Left ventricle myocardium inferior (tissue), 1 donor: ENCODE data around the gene TOP1. TPM values are rescaled to one million over a fixed set of nuclear protein-coding genes. Genes with fewer than 3 reads are reported as not detected.

ENCODE experiments used
- DNase-seq: peaks from one replicate; pipeline ENCODE4 v3.0.0-alpha.2; 2020
- H3K27ac ChIP-seq: fragments of 200-600 bp; replicated peaks from 2 replicates; pipeline ENCODE4 v1.8.0; 2021
- H3K27me3 ChIP-seq: fragments of 200-600 bp; 2 replicates; pipeline ENCODE4 v1.8.0; 2021; ENCODE audit warnings: low read depth
- H3K36me3 ChIP-seq: fragments of 200-600 bp; 2 replicates; pipeline ENCODE4 v1.8.0; 2021
- H3K4me1 ChIP-seq: fragments of 200-600 bp; 2 replicates; pipeline ENCODE4 v1.8.0; 2021
- H3K4me3 ChIP-seq: fragments of 200-600 bp; 2 replicates; pipeline ENCODE4 v1.8.0; 2021; ENCODE audit warnings: mild to moderate bottlenecking, moderate library complexity
- H3K9me3 ChIP-seq: fragments of 200-600 bp; replicated peaks from 2 replicates; pipeline ENCODE4 v1.8.0; 2021
- CTCF ChIP-seq: fragments of 200-600 bp; IDR thresholded peaks from 2 replicates; pipeline ENCODE4 v1.8.0; 2021; ENCODE audit warnings: antibody characterized with exemption, mild to moderate bottlenecking, borderline replicate concordance
- intact Hi-C: fragments of 100-400 bp; cut with micrococcal nuclease; formaldehyde crosslinking; loops from one replicate; pipeline ENCODE4 v1.11.0; 2022
- total RNA-seq: library from RNA; stranded (reverse); fragmentation: NEBNext Ultra II Directional; extraction: Animal tissue kit (Norgen Biotek cat#: 25700); gene quantifications from one replicate; pipeline ENCODE4 v1.2.1, GENCODE V29; 2021
- donor health status: DM: no; HTN: yes; CAD: no; lungs with severe emphysema.

TOP1 gene
- total RNA-seq, 1 donor from 2014 or later: 23.9 TPM

GRCh38 chr20:41049451-41049850 is 20.8 kb downstream of the TOP1 start:
- intact Hi-C loops: no loop called here
- no peaks in the 10 kb centered on the region for H3K36me3 ChIP-seq
- no peak overlapping the region for H3K4me3 ChIP-seq
- no peaks in the 10 kb centered on the region for H3K27me3 ChIP-seq
- no peak for DNase-seq
- peak overlapping the region; percentile 34 for H3K27ac ChIP-seq
- peaks cover 100% of the 10 kb centered on the region for H3K4me1 ChIP-seq
- TF ChIP-seq CTCF: no peak
- no peaks in the 10 kb centered on the region for H3K9me3 ChIP-seq

GRCh38 chr20:41050361-41051008 is 21.9 kb downstream of the TOP1 start:
- Histone ChIP-seq H3K27ac (peak overlapping the region; percentile 31), H3K4me3 (no peak overlapping the region), H3K27me3 (no peaks in the 10 kb centered on the region), H3K36me3 (no peaks in the 10 kb centered on the region), H3K9me3 (no peaks in the 10 kb centered on the region), H3K4me1 (peaks cover 100% of the 10 kb centered on the region)
- intact Hi-C loops: no loop called here
- no peak for DNase-seq
- TF ChIP-seq CTCF: no peak

- H3K4me3 ChIP-seq: no peak overlapping the region
- H3K4me1 ChIP-seq: peaks cover 100% of the 10 kb centered on the region
- peak overlapping the region; percentile 31 for H3K27ac ChIP-seq
- no peak for DNase-seq
- no peaks in the 10 kb centered on the region for H3K36me3 ChIP-seq
- H3K27me3 ChIP-seq: no peaks in the 10 kb centered on the region
- H3K9me3 ChIP-seq: no peaks in the 10 kb centered on the region
- intact Hi-C loops: no loop called here
- no peak for TF ChIP-seq CTCF
These were observed 22.6 kb downstream of the TOP1 start for GRCh38 chr20:41051009-41051825.

GRCh38 chr20:41052742-41053419 is 24.3 kb downstream of the TOP1 start:
- intact Hi-C loops: no loop called here
- no peak for DNase-seq
- no peaks in the 10 kb centered on the region for H3K9me3 ChIP-seq
- H3K27me3 ChIP-seq: no peaks in the 10 kb centered on the region
- H3K4me1 ChIP-seq: peaks cover 100% of the 10 kb centered on the region
- peak overlapping the region; percentile 22 for H3K27ac ChIP-seq
- H3K4me3 ChIP-seq: no peak overlapping the region
- TF ChIP-seq CTCF: no peak
- H3K36me3 ChIP-seq: no peaks in the 10 kb centered on the region

GRCh38 chr20:41054070-41054846 is 25.6 kb downstream of the TOP1 start:
- no peak overlapping the region for H3K4me3 ChIP-seq
- intact Hi-C loops: no loop called here
- no peaks in the 10 kb centered on the region for H3K27me3 ChIP-seq
- no peak overlapping the region for H3K27ac ChIP-seq
- no peak for DNase-seq
- no peaks in the 10 kb centered on the region for H3K36me3 ChIP-seq
- H3K9me3 ChIP-seq: no peaks in the 10 kb centered on the region
- no peak for TF ChIP-seq CTCF
- peaks cover 100% of the 10 kb centered on the region for H3K4me1 ChIP-seq
